Measurements from ENCODE around the gene RBPJL. TPM values are rescaled to one million over a fixed set of nuclear protein-coding genes. Genes with fewer than 3 reads are reported as not detected.

RBPJL gene, protein sequence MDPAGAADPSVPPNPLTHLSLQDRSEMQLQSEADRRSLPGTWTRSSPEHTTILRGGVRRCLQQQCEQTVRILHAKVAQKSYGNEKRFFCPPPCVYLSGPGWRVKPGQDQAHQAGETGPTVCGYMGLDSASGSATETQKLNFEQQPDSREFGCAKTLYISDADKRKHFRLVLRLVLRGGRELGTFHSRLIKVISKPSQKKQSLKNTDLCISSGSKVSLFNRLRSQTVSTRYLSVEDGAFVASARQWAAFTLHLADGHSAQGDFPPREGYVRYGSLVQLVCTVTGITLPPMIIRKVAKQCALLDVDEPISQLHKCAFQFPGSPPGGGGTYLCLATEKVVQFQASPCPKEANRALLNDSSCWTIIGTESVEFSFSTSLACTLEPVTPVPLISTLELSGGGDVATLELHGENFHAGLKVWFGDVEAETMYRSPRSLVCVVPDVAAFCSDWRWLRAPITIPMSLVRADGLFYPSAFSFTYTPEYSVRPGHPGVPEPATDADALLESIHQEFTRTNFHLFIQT
- total RNA-seq: not detected
- long read RNA-seq: 0 reads

DNA sequence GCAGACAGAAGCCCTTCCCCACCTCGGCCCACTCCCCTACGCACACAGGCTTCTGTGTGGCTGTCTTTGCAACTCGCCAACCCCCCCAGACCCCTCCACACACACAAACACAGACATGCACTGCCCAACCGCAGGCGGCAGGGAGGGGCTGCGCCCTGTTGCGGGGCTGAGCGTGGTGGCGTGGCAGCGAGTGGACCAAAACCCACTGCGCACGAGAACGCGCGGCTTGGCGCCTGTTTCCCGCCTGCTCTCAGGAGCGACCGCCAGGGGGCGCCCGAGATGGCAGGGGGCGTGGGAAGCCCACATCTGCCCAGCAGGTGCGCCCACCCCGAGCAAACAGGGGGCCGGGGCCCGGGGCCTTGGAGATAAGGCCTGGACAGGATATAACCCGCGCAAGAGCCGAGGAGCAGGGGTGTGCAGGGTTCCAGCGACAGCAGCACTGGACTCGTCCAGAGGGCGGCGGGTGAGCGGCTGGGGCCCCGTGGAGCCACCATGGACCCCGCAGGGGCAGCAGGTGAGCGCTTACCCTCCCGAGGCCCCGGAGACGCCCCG, at the start of gene RBPJL:
TSS of gene RBPJL (plus strand) at position 410 of the 552 bp plus-strand sequence. CDS start at position 493, 83 bp downstream.
- DNase-seq (peak; percentile 50), ATAC-seq (peak; percentile 13)
- intact Hi-C loops (cut with micrococcal nuclease): no loop called here

DNA sequence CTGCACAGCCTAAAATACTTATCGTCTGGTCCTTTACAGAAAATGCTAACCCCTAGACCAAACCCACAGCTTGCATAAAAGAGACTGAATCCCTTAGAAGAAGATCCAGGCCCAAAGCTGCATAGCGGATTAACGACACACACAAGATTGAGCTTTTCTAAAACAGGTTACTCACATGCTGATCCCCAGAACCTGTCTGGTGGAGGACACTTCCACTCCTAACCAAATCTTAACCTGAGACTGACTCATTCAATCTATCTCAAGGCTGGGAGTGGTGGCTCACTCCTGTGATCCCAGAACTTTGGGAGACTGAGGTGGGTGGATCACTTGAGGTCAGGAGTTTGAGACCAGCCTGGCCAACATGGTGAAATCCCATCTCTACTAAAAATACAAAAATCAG, 49.5 kb upstream of the RBPJL start:
- DNase-seq (no peak), ATAC-seq (no peak)
- intact Hi-C loops (cut with micrococcal nuclease): no loop called here

DNA sequence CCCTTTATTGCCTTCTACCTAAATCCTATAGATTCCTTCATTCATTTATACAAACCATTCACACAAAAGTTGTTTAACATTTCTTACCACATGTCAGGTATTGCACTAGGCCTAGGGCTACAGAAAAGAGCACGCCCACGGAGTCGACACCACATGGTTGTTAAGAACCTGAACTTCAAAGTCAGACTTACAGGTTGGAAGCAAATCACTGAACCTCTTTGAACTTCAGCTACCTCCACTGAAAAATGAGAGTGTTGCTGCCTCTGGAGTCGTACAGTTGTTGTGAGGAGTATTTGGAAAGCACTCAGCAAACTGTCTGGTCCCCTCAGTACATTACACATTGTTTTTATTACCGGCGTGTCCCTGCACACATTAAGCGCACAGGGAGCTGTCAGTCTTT, 48.9 kb upstream of the RBPJL start:
- intact Hi-C loops (cut with micrococcal nuclease): no loop called here
- ATAC-seq (no peak), DNase-seq (no peak)

GRCh38 chr20:45258259-45258658, 48.4 kb upstream of the RBPJL start:
- intact Hi-C loops (cut with micrococcal nuclease): no loop called here
- ATAC-seq: no peak
- no peak for DNase-seq

- no peak for ATAC-seq
- intact Hi-C loops (cut with micrococcal nuclease): no loop called here
Observed at GRCh38 chr20:45258664-45259063, 48.0 kb upstream of the RBPJL start.

GRCh38 chr20:45263556-45264266, 42.9 kb upstream of the RBPJL start:
- intact Hi-C loops (cut with micrococcal nuclease): no loop called here
- DNase-seq (no peak), ATAC-seq (no peak)

More at GRCh38 chr20:45258664-45259063, 48.0 kb upstream of the RBPJL start:
- DNase-seq: no peak

- intact Hi-C loops (cut with micrococcal nuclease): no loop called here
- ATAC-seq (no peak), DNase-seq (no peak)
Observed at GRCh38 chr20:45266977-45267376, 39.7 kb upstream of the RBPJL start.

DNA sequence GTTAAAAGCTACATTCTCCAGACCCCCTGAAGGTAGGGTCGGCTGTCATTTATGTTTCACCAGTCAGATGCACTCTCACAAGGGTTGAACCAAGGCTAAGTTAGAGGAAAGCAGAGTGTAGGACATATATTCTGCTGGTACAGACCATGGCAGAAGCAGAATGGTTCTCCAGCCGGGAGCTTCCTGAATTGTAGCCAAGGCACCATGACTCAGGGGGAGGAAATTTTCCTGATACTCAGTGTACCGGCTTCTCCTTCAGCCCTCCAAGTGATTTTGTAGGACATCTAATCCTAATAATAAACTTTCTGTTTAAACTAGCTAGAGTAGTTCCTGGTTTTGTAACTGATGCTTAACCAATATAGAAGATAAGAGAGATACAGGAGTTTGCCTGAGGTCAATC, 38.1 kb upstream of the RBPJL start:
- no peak for DNase-seq
- intact Hi-C loops (cut with micrococcal nuclease): no loop called here
- ATAC-seq: no peak

DNA sequence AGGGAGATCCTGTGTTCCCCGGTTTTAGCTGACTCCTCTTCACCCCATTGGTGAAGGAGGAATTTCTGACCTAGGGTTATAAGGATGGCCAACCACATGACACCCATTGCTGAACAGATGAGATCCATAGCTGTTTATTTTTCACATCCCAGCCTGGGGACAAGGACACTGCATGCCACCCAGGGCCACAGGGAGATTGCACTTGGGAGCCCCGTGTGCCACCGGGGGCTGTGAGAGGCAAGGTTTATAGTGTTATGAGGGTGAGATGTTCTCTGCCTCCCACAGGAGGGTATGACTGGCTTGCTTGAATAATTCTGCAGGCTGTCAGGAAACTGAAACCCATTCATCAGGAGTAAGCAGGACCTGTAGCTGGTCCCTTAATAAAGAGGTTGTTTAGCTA, 37.6 kb upstream of the RBPJL start:
- DNase-seq (no peak), ATAC-seq (no peak)
- intact Hi-C loops (cut with micrococcal nuclease): no loop called here

GRCh38 chr20:45269754-45270270, 36.8 kb upstream of the RBPJL start:
- intact Hi-C loops (cut with micrococcal nuclease): no loop called here
- no peak for DNase-seq
- ATAC-seq: no peak

DNA sequence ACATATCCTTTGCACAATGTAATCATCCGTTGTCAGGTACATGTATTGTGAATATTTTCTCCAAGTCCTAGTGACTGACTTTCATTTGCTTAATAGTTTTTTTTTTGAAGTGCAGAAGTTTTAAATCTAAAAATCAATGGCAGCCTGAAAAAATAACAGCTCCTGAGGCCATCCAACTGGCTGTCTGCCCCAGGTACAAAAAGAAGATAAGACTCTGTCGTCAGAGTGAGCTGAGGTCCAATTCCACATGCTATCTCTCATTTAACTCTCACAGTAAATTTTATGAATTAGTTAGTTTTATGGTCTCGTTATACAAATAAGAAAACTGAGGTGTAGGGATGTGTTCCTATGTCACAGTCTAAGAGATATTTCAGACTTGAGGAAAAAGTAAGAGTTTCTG, 31.3 kb upstream of the RBPJL start:
- DNase-seq (no peak), ATAC-seq (no peak)
- intact Hi-C loops (cut with micrococcal nuclease): no loop called here

DNA sequence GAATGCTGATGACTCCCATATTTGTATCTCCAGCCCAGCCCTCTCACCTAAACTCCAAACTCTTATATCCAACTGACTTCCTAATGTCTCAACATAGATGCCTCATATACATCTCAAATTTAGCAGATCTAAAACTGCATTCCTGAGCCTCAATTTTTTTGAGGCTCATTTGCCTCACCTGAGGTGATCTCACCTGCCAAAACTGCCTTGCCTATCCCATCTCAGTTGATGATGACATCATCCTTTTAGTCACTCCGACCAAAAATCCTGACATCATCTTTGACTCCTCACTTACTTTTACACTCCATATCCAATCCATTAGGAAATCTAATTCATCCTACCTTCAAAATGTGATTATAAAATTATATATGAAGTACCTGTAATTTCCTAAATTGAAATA, 26.6 kb upstream of the RBPJL start:
- ATAC-seq: no peak
- intact Hi-C loops (cut with micrococcal nuclease): no loop called here
- no peak for DNase-seq

DNA sequence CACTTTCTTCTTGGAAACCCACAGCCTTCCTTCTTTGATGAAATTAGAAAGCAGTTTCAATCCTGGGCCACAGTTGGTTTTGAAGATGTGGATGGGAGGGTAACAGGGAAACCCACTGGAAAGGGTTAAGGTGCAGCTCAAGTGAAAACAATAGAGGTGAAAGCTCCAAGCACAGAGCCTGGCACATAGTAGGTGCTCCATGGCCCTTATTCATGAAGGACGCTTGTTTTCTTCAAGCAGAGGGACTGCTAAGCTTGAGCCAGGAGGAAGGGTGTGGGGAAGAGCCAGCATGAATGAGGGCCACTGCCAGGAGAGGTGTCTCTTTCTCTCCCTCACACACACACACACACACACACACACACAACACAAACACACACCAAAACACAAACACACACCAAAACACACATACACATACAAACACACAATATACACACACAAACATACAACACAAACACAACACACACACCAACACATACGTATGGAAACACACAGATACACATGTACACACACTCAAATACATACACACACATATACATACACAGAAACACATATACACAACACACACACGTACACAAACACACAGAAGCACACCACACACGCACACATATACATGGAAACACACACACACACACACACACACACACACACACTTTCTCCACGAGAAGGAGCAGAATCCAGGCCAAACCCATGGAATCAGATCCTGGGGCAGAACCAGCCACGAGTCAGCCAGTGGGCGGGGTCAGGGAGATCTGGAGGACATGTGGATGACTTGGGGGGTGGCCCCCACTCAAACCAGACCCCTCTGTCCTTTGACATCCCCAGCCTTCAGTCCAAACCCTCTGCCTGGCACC, 23.7 kb upstream of the RBPJL start:
- DNase-seq: no peak
- ATAC-seq: no peak
- intact Hi-C loops (cut with micrococcal nuclease): no loop called here

DNA sequence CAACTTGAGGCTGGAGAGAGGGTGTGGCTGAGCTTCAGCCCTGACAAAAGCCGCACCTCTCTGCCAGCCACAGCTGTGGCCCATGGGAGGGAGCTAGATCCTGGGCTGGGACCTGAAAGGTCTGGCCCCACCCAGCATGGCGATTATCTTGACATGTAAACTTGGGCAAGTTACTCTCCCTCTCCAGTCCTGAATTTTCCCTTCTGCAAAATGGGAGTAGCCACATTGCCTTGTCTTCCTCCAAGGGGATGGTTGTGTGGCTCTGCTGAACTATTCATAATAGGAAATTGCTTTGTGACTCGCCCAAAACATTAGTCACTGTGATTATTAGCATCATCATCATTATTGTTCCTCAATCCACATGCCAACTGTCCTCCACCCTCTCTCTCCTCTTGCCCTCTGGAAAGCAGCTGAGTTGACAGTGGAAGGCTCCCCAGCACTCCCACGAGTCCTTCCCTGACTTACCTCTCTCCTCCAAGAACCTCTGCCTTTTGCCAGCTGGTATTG, 23.0 kb upstream of the RBPJL start:
- DNase-seq (no peak), ATAC-seq (no peak)
- intact Hi-C loops (cut with micrococcal nuclease): no loop called here

GRCh38 chr20:45288376-45288775, 18.3 kb upstream of the RBPJL start:
- intact Hi-C loops (cut with micrococcal nuclease): no loop called here
- no peak for ATAC-seq
- no peak for DNase-seq

DNA sequence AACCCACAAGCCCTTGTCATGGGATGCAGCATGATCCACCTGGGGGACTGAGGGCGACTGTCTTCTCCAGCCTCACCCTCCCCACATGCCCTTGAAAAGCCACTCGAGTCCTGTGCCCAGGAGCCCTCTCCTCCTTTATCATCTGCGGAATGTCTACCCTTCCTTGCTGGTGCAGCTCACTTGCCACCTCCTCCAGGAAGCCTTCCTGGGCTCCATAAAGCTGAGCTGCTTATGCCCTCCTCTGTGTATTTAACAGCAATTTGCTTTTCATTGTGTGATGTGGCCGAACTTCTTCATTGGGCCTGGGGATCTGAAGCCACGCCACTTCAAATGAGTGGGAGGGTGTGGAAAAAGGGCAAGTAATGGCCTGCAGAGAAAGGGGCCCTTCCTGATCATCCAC, 17.8 kb upstream of the RBPJL start:
- no peak for DNase-seq
- intact Hi-C loops (cut with micrococcal nuclease): no loop called here
- no peak for ATAC-seq

GRCh38 chr20:45289942-45290676, 16.5 kb upstream of the RBPJL start:
- no peak for ATAC-seq
- DNase-seq: no peak
- intact Hi-C loops (cut with micrococcal nuclease): loop anchor here (10.0 kb wide), 1 partner anchor 295 kb away; no protein-coding TSS in a partner anchor
